HuH-7 (cell line): ENCODE measurements around the gene PGPEP1.

ENCODE experiments used
- DNase-seq: peaks from one replicate; pipeline ENCODE4 v3.0.0; 2011; ENCODE audit warnings: low spot score

The PGPEP1 gene, protein sequence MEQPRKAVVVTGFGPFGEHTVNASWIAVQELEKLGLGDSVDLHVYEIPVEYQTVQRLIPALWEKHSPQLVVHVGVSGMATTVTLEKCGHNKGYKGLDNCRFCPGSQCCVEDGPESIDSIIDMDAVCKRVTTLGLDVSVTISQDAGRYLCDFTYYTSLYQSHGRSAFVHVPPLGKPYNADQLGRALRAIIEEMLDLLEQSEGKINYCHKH

GRCh38 chr19:18340190-18340989 is at the start of gene PGPEP1:
PGPEP1 (plus strand) TSS chr19:18340598; CDS start chr19:18340682, 84 bp downstream.
- DNase-seq, result peak; percentile 82

DNA sequence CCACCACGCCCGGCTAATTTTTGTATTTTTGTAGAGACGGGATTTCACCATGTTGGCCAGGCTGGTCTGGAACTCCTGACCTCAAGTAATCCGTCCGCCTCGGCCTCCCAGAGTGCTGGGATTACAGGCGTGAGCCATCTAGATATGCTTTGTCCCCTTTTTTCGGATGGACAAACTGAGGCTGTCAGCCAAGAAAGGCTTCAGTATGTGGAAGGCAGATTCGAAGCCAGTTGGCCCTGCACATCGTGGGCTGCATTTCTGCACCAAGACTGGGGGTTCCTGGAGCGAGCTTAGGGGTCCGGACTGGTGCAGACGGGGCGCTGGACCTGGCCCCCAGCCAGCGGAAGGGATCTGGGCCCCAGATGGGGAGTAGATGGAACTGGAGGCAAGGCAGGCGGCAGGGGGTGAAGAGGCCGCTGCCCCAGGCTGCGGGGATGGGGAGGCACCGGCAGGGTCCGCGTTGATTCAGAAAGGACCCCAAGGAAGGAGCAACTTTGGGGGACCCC is 49.3 kb upstream of the PGPEP1 start:
- no peak for DNase-seq

- DNase-seq, result peak; percentile 76
These were observed 48.6 kb upstream of the PGPEP1 start for GRCh38 chr19:18291590-18292461.

- no peak for DNase-seq
These were observed 48.0 kb upstream of the PGPEP1 start for GRCh38 chr19:18292462-18292809.

GRCh38 chr19:18292810-18293641 is 47.4 kb upstream of the PGPEP1 start:
- peak; percentile 82 for DNase-seq

- no peak for DNase-seq
These were observed 46.5 kb upstream of the PGPEP1 start for GRCh38 chr19:18293642-18294466.

- DNase-seq, result no peak
These were observed 45.9 kb upstream of the PGPEP1 start for GRCh38 chr19:18294467-18294864.

DNA sequence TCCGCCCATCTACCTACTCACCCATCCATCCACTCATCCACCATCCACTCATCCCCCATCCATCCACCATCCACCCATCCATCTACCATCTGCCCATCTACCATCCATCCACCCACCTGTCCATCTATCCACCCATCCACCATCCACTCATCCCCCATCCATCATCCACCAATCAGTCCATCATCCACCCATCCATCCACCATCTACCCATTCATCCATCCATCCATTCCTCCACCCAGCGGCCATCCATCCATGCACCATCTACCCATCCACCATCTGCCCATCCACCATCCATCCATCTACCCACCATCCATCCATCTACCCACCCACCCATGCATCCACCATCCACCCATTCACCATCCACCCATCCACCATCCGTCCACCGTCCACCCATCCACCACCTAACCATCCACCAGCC is 45.4 kb upstream of the PGPEP1 start:
- DNase-seq, result no peak

- no peak for DNase-seq
These were observed 43.1 kb upstream of the PGPEP1 start for GRCh38 chr19:18297308-18297707.

DNA sequence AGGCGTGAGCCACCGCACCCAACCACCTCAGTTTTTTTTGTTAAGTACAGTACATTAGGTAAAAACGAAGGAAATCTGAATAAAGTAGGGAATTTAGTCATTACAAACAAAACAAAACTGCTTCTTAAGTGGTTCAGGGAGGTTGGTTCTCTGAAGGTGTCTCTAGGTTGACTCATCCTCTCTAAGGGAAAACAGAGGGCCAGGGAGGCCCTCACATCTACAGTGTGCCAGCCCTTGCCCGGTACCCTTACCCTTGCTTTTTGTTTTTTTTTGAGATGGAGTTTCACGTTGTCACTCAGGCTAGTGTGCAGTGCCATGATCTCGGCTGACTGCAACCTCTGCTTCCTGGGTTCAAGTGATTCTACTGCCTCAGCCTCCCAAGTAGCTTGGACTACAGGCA is 41.8 kb upstream of the PGPEP1 start:
- no peak for DNase-seq

GRCh38 chr19:18299654-18300053 is 40.7 kb upstream of the PGPEP1 start:
- DNase-seq, result no peak

- DNase-seq, result peak; percentile 60
These were observed 39.3 kb upstream of the PGPEP1 start for GRCh38 chr19:18300930-18301717.

DNA sequence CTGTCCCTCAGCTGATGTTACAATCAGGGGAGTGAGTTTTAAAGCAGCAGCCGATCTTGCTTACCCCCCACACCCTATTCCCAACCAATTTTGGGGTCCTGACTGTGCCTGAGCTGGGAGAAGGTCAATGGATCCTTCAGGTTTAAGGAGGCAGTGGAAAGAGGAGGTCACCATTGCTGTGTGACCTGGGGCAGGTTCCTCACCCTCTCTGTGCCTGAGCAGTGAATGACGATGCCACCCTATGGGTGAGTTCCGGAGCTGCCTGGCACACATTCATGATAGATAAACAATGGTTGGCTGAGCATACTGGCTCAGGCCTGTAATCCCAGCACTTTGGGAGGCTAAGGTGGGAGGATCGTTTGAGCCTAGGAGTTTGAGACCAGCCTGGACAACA is 38.7 kb upstream of the PGPEP1 start:
- no peak for DNase-seq

- DNase-seq, result no peak
These were observed 36.3 kb upstream of the PGPEP1 start for GRCh38 chr19:18304208-18304457.

DNA sequence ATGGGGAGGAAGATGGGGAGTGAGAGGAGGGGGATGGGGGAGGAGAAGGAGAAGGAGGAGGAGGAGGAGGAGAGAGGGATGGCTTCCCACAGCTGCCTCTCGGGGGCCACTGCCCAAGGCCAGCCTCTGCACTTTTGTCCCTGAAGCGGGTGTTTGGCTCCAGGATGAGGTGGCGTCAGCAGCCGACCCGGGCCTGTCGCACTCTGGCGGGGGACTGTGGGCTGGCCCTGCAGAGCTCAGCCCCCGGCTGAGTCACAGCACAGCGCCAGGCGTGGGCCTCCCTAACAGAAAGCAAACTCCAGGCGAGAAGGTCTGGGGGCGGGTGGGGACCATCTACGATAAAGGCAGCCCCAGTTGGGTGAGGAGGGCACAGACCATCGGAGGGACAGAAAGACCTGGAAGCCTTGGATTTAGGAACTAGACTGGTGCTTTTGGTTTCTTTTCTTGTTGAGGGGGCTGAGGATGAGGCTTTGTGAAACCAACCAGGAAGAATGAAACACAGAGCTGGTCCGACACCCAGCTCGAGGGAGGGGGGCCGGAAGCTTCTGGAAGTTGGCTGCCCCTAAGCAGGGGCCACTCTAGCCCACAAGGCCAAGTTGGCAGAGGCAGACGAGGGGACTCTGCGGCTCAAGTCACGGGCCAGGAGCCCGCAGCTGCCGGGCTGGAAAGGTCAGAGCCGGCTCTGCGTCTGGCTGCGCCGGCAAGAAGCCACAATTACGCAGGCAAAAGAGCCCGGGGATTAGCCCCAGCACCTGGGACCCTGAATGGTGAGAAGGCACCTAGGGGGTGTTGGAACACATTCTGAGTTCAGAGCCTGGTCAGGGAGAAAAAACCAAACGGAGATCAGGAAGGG is 35.7 kb upstream of the PGPEP1 start:
- DNase-seq, result no peak

DNA sequence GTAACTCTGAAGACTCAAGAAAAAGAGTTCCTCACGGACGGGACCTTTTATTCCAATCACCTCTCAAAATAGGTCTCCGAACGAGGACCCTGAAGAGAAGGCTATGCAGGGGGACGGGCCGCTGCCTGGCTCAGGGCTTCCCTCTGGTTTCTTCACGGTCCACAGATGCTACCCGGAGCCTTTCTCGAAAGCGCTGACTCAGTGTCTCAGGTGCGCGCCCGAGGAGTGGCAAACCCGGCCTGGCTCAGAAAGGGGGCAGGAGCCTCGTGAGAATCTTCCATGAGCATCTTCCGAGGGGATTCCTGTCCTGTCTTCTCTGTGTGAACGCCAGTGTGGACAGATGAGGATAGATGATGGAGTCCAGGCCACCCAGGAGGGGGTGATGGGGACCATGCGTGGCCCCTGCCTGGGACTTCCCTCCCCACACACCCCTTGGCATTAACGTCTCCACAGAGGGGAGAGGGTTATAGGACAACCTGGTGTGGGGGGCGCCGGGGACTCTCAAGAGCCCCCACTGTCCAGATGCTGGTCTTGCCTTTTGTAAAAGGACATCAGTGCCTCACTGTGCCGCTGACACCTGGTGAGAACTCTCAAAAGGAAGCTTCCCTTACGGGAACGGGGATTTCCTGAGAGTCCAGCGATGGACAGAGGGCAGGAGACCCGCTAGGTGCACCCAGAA is 34.0 kb upstream of the PGPEP1 start:
- DNase-seq, result no peak

DNA sequence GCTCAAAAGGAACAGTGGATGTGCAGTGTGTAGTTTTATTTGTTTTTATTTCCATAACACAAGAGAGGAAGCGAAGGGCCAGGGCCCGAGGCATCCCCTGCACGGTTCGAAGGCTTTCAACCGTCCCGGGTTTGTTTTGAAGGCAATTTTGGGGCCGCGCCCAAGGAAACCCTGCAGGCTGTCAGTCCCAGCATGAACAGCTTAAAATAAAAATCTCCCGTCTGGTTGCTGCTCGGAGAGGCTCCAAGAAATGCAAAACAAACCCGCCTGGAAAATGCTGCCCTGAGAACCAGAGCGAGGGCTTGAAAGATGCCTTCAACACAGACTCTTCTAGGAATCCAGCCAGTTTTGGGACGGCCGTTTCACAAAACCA is 33.5 kb upstream of the PGPEP1 start:
- DNase-seq, result no peak

- no peak for DNase-seq
These were observed 33.1 kb upstream of the PGPEP1 start for GRCh38 chr19:18307271-18307681.
